ENCODE measurements around the gene FBXL7.

DNA sequence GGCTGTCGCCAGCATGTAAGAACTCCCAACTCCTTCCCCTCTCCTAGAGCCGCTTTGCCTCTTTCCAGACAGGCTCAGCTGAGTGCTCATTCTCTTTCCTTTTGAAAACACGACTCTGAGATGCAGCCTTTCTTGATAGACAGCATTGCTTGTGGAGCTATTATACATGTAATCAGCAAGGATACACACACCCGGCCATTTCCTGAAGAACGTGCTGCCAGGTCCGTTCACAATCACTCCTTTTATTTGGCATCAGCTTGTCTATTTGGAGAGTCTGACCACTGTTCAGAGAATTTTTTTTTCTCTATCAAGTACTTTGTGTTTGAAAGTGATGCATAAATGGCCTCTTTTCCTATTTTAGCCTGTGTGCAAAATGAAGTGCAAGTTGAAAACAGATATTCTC, 351.0 kb downstream of the FBXL7 start:
- TF ChIP-seq, protein P1, sequence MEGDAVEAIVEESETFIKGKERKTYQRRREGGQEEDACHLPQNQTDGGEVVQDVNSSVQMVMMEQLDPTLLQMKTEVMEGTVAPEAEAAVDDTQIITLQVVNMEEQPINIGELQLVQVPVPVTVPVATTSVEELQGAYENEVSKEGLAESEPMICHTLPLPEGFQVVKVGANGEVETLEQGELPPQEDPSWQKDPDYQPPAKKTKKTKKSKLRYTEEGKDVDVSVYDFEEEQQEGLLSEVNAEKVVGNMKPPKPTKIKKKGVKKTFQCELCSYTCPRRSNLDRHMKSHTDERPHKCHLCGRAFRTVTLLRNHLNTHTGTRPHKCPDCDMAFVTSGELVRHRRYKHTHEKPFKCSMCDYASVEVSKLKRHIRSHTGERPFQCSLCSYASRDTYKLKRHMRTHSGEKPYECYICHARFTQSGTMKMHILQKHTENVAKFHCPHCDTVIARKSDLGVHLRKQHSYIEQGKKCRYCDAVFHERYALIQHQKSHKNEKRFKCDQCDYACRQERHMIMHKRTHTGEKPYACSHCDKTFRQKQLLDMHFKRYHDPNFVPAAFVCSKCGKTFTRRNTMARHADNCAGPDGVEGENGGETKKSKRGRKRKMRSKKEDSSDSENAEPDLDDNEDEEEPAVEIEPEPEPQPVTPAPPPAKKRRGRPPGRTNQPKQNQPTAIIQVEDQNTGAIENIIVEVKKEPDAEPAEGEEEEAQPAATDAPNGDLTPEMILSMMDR (IDR thresholded peaks at IDR 0.05) = no peak
- TF ChIP-seq POLR2A (IDR thresholded peaks at IDR 0.05) = no peak

Data from lower leg skin (tissue), 3 donors.